HG03520 (cell line): ENCODE measurements around the gene INPP5E.

ENCODE experiments used
- ATAC-seq: cut with Tn5 transposase; IDR thresholded peaks from one replicate; pipeline ENCODE4 v1.9.1; 2021; ENCODE audit warnings: mild to moderate bottlenecking, moderate library complexity; ENCODE audit not compliant: unreplicated experiment

Gene INPP5E

DNA sequence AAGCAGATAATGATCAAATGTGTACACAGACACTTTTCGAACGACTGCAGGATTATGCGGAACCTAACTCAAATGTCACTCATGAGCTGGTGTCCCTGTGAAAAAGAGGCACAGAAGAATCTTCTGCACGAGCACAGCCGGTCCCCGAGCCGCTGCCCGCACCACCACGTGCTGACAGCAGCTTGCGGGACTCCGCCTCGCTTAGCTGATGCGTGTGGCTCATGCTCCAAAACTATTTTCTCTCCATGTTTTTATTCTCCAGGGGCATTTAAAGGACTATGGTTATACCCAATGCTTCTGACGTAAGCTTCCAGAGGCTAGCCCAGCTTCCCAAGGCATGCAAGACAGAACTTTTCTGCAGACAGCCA, 33.7 kb upstream of the INPP5E start:
- no peak for ATAC-seq

GRCh38 chr9:136472640-136473353, 33.2 kb upstream of the INPP5E start:
- ATAC-seq = no peak

GRCh38 chr9:136471802-136472487, 32.3 kb upstream of the INPP5E start:
- ATAC-seq = no peak

- no peak for ATAC-seq
Observed at GRCh38 chr9:136470792-136471469, 31.3 kb upstream of the INPP5E start.

- no peak for ATAC-seq
Observed at GRCh38 chr9:136470356-136470755, 30.7 kb upstream of the INPP5E start.

DNA sequence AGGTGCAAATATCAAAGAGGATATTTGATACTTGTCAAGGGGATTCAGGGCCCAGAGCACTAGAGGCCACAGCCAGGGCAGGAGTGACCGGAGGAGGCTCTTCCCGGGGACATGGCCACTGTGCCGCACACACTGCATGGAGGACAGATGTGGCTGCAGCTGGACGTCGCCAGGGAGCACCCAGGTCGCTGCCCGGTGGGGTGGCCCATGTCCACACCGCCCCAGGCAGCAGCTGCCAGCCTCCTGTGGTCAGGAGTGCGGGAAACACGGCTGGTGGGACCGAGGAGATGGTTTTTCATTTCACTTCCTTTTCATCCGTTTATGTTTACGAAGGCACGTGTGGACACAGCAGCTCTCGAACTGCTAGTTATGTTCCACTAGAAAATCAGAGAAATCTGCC, 28.1 kb upstream of the INPP5E start:
- ATAC-seq = no peak

DNA sequence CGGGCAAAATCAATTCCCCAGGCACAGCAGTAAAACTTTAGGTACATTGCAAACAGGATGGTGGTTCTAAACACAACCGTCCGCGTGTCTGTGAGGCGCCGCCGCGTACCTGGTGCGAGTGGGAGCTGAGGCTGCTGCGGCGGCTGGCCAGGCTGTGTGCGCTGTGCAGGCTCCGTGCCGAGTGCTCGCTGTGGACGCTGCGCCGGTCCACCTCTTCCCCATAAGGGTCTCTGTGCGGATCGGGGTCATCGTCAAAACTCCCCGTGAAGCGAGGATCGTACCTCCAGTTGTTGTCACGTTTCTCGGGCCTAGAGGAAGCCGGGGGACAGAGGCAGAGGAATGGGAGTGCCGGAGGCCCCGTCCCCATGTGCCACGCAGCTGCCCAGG, 26.5 kb upstream of the INPP5E start:
- no peak for ATAC-seq

- ATAC-seq = no peak
Observed at GRCh38 chr9:136465500-136466154, 26.0 kb upstream of the INPP5E start.

- no peak for ATAC-seq
Observed at GRCh38 chr9:136464241-136464640, 24.6 kb upstream of the INPP5E start.

GRCh38 chr9:136463578-136463977, 23.9 kb upstream of the INPP5E start:
- no peak for ATAC-seq

GRCh38 chr9:136462664-136463063, 23.0 kb upstream of the INPP5E start:
- ATAC-seq = no peak

DNA sequence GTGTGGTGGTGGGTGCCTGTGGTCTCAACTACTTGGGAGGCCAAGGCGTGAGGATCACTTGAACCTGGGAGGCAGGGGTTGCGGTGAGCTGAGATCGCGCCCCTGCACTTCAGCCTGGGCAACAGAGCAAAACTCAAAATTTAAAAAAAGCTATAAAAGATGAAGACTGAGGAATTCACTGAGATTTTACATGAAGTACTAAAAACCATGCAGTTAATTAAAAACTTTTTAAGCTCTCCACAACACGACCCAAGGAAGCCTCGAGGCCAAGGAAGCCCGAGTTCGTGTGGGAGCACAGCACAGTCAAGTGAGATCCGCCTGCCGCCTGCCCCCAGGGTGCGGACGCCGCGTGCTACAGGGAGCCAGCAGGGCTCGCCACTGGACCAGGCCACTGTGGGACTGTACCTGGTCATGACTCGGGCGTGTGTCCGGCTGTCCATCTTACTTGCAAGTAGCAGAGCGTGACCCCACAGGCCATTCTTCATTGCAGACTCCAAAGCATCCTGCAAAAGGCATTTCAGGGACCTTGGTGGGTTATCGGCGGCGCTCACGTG, 21.2 kb upstream of the INPP5E start:
- no peak for ATAC-seq

DNA sequence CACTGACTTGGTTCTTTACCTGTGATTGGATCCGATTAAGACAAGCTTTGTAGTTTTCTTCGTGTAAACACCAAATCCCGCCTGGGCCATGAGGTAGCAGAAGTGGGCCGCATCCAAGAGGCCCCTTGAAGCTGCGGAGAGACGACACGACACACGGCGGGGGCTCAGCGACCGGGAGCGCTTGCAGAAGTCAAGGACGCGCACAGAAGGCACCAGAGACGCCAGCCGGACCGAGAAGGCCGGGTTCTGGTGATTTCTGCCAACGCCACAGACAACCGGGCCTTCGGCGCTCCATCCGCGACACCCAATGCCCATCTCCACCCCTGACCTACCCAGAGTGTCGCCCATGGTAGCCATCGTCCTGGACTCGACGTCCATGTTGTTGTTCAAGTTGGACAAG, 19.8 kb upstream of the INPP5E start:
- ATAC-seq = no peak

DNA sequence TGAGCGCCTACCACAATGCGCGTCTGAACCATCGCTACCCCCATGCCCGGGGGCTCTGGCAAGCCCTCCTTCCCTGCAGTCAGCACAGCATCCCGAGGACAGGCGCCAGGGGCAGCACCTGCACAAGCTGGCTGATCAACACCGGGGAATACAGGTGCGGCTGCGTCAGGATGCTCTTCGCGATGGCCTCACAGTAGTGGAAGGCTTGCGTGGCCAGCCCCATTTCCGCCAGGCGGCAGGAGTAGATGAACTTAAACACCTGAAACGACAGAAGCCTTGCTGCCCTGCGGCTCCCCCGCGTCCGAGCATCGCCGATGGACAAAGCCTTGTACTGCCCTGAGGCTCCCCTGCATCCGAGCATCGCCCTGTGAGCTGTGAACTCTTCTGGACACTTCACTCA, 17.7 kb upstream of the INPP5E start:
- ATAC-seq = no peak

- ATAC-seq = no peak
Observed at GRCh38 chr9:136456258-136456657, 16.6 kb upstream of the INPP5E start.

- no peak for ATAC-seq
Observed at GRCh38 chr9:136455043-136456002, 15.7 kb upstream of the INPP5E start.

- ATAC-seq = no peak
Observed at GRCh38 chr9:136454026-136454796, 14.6 kb upstream of the INPP5E start.

DNA sequence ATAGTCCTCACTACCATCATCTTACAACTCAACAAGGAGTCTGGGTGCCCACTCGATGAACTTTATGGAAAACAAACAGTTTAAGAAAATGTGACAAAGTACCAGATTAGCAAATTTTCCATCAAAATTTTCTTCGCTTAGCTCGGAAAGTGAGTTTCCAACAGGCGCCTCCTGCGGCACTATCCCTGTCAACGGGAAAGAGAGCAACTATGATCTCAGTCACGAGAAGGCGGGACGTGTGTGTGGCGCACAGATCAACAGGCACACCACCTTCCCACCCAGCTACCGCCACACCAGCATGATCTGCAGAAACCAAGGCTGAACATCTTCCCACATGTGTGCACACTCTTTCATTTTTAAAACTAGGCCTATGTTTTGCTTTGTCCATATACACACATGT, 13.7 kb upstream of the INPP5E start:
- ATAC-seq = no peak

DNA sequence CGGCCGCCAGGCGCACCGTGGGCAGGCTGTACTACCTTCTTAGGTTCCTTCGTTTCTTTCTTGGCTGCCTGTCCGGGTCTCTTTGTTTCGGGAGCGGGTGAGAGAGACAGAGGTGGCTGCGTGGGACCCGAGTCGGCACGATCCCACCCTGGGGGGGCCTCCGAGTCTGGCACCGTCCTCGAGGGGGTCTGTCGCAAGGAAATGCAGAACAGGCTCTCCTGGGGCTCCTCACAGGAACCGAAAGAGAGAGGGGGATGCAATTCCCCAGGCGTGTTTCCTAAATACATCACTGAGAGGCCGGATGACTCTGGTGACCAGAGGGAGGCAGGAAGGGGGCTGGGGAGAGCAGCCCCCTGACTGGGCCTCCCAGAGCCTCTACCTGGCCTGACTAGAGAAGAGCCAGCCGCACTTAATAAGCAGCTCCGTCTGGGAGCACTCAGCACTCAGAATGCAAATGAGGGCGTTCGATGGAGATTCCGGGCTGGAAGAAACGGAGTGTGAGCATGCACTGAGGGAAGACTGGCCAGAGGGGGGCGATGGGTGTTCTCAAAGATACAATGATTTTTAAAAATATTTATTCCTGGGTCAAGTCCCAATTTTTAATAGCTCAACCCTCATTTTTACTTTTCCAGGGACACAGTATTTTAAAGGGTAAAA, 11.7 kb upstream of the INPP5E start:
- no peak for ATAC-seq
